ENCODE measurements around the gene ZNRF2. TPM values are rescaled to one million over a fixed set of nuclear protein-coding genes. Genes with fewer than 3 reads are reported as not detected.

The ZNRF2 gene
- total and polyA plus RNA-seq, 2 of the 4 experiments (the other 2 are of a cell fraction), result 0.31 to 0.54 TPM

GRCh38 chr7:30366606-30367005, 82.2 kb downstream of the ZNRF2 start:
- Histone ChIP-seq H3K27me3 (ENCODE audit: control insufficient read depth, insufficient read depth, low read length) (no peaks in the 10 kb centered on the region), H3K9me3 (ENCODE audit: control insufficient read depth, insufficient read depth, low read length) (no peaks in the 10 kb centered on the region), H3K4me2 (ENCODE audit: low read depth, low read length) (no peak overlapping the region), H3K36me3 (ENCODE audit: control insufficient read depth, insufficient read depth, low read length) (no peaks in the 10 kb centered on the region), H3K14ac (replicated peaks; ENCODE audit: low read depth, low read length) (no peak overlapping the region), H2BK20ac (ENCODE audit: low read depth, low read length) (no peak overlapping the region), H3K4me3 (ENCODE audit: insufficient read depth, low read depth, low read length) (no peak overlapping the region), H3K4me1 (ENCODE audit: control insufficient read depth, insufficient read depth, low read length) (peaks cover 1% of the 10 kb centered on the region; the same call in 1 of the 2 replicates), H2BK15ac (ENCODE audit: low read depth, low read length) (no peak overlapping the region), H2AFZ (replicated peaks; ENCODE audit: low read length, poor library complexity) (no peak overlapping the region), H3K9ac (ENCODE audit: low read depth, low read length) (no peak overlapping the region), H2AK9ac (replicated peaks; ENCODE audit: low read depth, low read length, poor library complexity) (no peak overlapping the region), H2BK5ac (ENCODE audit: low read depth, low read length, poor library complexity, severe bottlenecking) (no peak overlapping the region), H4K20me1 (ENCODE audit: insufficient read depth, low read length) (no peaks in the 10 kb centered on the region), H2BK120ac (ENCODE audit: low read depth, low read length) (no peak overlapping the region), H3K4ac (ENCODE audit: low read depth, low read length) (no peak overlapping the region), H4K8ac (ENCODE audit: low read depth in 2 of 2, low read length in 2 of 2) (no peak overlapping the region), H4K5ac (ENCODE audit: low read depth, low read length) (no peak overlapping the region), H4K91ac (ENCODE audit: insufficient read depth, low read depth, low read length) (no peak overlapping the region), H3K27ac (ENCODE audit: insufficient read depth, low read length) (no peak overlapping the region), H3K18ac (ENCODE audit: low read depth, low read length) (no peak overlapping the region), H3K56ac (ENCODE audit: extremely low read depth, insufficient read depth, low read length) (no peak overlapping the region), H3K79me1 (ENCODE audit: low read depth in 1 of 2, low read length in 2 of 2) (no peaks in the 10 kb centered on the region), H3K23ac (ENCODE audit: low read depth, low read length) (no peak overlapping the region), H2AK5ac (ENCODE audit: low read depth, low read length) (no peak overlapping the region), H3K9me1 (ENCODE audit: insufficient read depth, low read length) (no peaks in the 10 kb centered on the region; the same call in 1 of the 2 replicates)
- ATAC-seq (ENCODE audit: low read depth) (no peak), DNase-seq (peak; percentile 36)
- WGBS, 2 experiments (ENCODE audit: extremely low coverage in 2 of 2, insufficient read length in 1 of 2), result no CpG with 5 or more reads among the region's 2 CpGs
- in situ Hi-C loops (cut with MboI; ENCODE audit: low sequenced_read_pairs) (no loop called here), dilution Hi-C loops (cut with HindIII; ENCODE audit: low sequenced_read_pairs, unreplicated experiment) (no loop called here), intact Hi-C loops (cut with micrococcal nuclease) (no loop called here)
- CTCF ChIA-PET, result interaction anchor here (0.5 to 1.2 kb wide), 2 partner anchors 28 to 1037 kb away, joined by 3 to 4 read pairs; no protein-coding TSS in a partner anchor
- TF ChIP-seq USF2 (IDR thresholded peaks at IDR 0.05; ENCODE audit: low read depth, low read length), result no peak
- TF ChIP-seq CHD1 (IDR thresholded peaks at IDR 0.05; ENCODE audit: low read depth, low read length), result no peak
- TF ChIP-seq, protein P1, sequence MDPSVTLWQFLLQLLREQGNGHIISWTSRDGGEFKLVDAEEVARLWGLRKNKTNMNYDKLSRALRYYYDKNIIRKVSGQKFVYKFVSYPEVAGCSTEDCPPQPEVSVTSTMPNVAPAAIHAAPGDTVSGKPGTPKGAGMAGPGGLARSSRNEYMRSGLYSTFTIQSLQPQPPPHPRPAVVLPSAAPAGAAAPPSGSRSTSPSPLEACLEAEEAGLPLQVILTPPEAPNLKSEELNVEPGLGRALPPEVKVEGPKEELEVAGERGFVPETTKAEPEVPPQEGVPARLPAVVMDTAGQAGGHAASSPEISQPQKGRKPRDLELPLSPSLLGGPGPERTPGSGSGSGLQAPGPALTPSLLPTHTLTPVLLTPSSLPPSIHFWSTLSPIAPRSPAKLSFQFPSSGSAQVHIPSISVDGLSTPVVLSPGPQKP (IDR thresholded peaks at IDR 0.05; ENCODE audit: borderline replicate concordance, low read depth, low read length), result no peak
- TF ChIP-seq SMC3 (IDR thresholded peaks at IDR 0.05; ENCODE audit: low read depth, low read length), result no peak
- no peak for TF ChIP-seq MXI1 (IDR thresholded peaks at IDR 0.05; ENCODE audit: borderline replicate concordance, low read depth, low read length)
- no peak for TF ChIP-seq BHLHE40 (IDR thresholded peaks at IDR 0.05; ENCODE audit: low read depth, low read length)
- TF ChIP-seq FOS (IDR thresholded peaks at IDR 0.05; ENCODE audit: low read depth, low read length), result no peak
- no TSS peak for BruUV-seq (replicated peaks)
- POLR2A ChIA-PET (ENCODE audit: unreplicated experiment), result no interaction called here

All from IMR-90 (cell line).